ENCODE measurements around the gene P2RY14. TPM values are rescaled to one million over a fixed set of nuclear protein-coding genes. Genes with fewer than 3 reads are reported as not detected.
"Not testable (repeated sequence)": the region's sequence is repeated elsewhere in the genome, so short reads cannot be mapped to it uniquely, and the experiment has no call there.

Gene P2RY14
- total and polyA plus RNA-seq, 2 donors from 2014 or later, result 0.54 to 2.4 TPM

- Histone ChIP-seq H3K36me3 (ENCODE audit: control insufficient read depth in 2 of 3, insufficient read depth in 3 of 3, low read length in 3 of 3) (no peaks in the 10 kb centered on the region), H3K4me3 (ENCODE audit: low read length in 3 of 3) (no peak overlapping the region), H3K9me3 (ENCODE audit: control insufficient read depth in 2 of 3, insufficient read depth in 1 of 3, low read length in 3 of 3) (no peaks in the 10 kb centered on the region), H3K4me1 (ENCODE audit: control insufficient read depth in 2 of 3, insufficient read depth in 2 of 3, low read depth in 1 of 3, low read length in 3 of 3) (no peaks in the 10 kb centered on the region), H3K27ac (ENCODE audit: low read depth in 2 of 2, low read length in 2 of 2) (no peak overlapping the region), H3K9ac (ENCODE audit: low read length in 3 of 3) (no peak overlapping the region), H3K27me3 (ENCODE audit: control insufficient read depth, insufficient read depth, low read length) (no peaks in the 10 kb centered on the region)
- no peak for DNase-seq
- intact Hi-C loops (cut with DNase I), result no loop called here
- no peak for TF ChIP-seq CTCF (IDR thresholded peaks at IDR 0.05; ENCODE audit: borderline replicate concordance, extremely low read depth, insufficient read depth)
- no peak for FAIRE-seq
Measured at GRCh38 chr3:151171145-151171757, 107.1 kb downstream of the P2RY14 start.

- H3K9ac ChIP-seq (ENCODE audit: low read length in 3 of 3); FAIRE-seq; H3K36me3 ChIP-seq (ENCODE audit: control insufficient read depth in 2 of 3, insufficient read depth in 3 of 3, low read length in 3 of 3); intact Hi-C loops (cut with DNase I); H3K9me3 ChIP-seq (ENCODE audit: control insufficient read depth in 2 of 3, insufficient read depth in 1 of 3, low read length in 3 of 3); H3K27me3 ChIP-seq (ENCODE audit: control insufficient read depth, insufficient read depth, low read length); H3K27ac ChIP-seq (ENCODE audit: low read depth in 2 of 2, low read length in 2 of 2); H3K4me1 ChIP-seq (ENCODE audit: control insufficient read depth in 2 of 3, insufficient read depth in 2 of 3, low read depth in 1 of 3, low read length in 3 of 3); DNase-seq; H3K4me3 ChIP-seq (ENCODE audit: low read length in 3 of 3): not testable (repeated sequence)
Measured at GRCh38 chr3:151169948-151170679, 108.2 kb downstream of the P2RY14 start.

- TF ChIP-seq CTCF (IDR thresholded peaks at IDR 0.05; ENCODE audit: borderline replicate concordance, extremely low read depth, insufficient read depth), result no peak
- no peaks in the 10 kb centered on the region for H3K9me3 ChIP-seq (ENCODE audit: control insufficient read depth in 2 of 3, insufficient read depth in 1 of 3, low read length in 3 of 3)
- intact Hi-C loops (cut with DNase I), result no loop called here
- H3K4me3 ChIP-seq (ENCODE audit: low read length in 3 of 3), result no peak overlapping the region
- H3K9ac ChIP-seq (ENCODE audit: low read length in 3 of 3), result no peak overlapping the region
- no peaks in the 10 kb centered on the region for H3K36me3 ChIP-seq (ENCODE audit: control insufficient read depth in 2 of 3, insufficient read depth in 3 of 3, low read length in 3 of 3)
- no peak overlapping the region for H3K27ac ChIP-seq (ENCODE audit: low read depth in 2 of 2, low read length in 2 of 2)
- no peaks in the 10 kb centered on the region for H3K4me1 ChIP-seq (ENCODE audit: control insufficient read depth in 2 of 3, insufficient read depth in 2 of 3, low read depth in 1 of 3, low read length in 3 of 3)
- no peak for DNase-seq
- no peak for FAIRE-seq
- no peaks in the 10 kb centered on the region for H3K27me3 ChIP-seq (ENCODE audit: control insufficient read depth, insufficient read depth, low read length)
Measured at GRCh38 chr3:151169262-151169947, 108.9 kb downstream of the P2RY14 start.
